Hepatocyte (in vitro differentiated cells): ENCODE results near the gene MEP1A. TPM values are rescaled to one million over a fixed set of nuclear protein-coding genes. Genes with fewer than 3 reads are reported as not detected.

Experiments
- DNase-seq: peaks from one replicate; pipeline ENCODE4 v3.0.0-alpha.2; 2016; ENCODE audit warnings: low spot score
- H2AFZ ChIP-seq: fragments of 200-600 bp; sonication (generic); 2 replicates; pipeline ENCODE4 v1.6.0; 2016; ENCODE audit warnings: antibody characterized with exemption, mild to moderate bottlenecking
- H3K27ac ChIP-seq: fragments of 200-600 bp; sonication (generic); 2 replicates; pipeline ENCODE4 v1.5.1; 2016; ENCODE audit warnings: mild to moderate bottlenecking
- H3K27me3 ChIP-seq: fragments of 200-600 bp; sonication (generic); 2 replicates; pipeline ENCODE4 v1.6.1; 2016
- H3K36me3 ChIP-seq: fragments of 200-600 bp; sonication (generic); replicated peaks from 2 replicates; pipeline ENCODE4 v1.5.1; 2016; ENCODE audit warnings: low read depth; ENCODE audit not compliant: insufficient read depth
- H3K4me1 ChIP-seq: fragments of 200-600 bp; sonication (generic); 2 replicates; pipeline ENCODE4 v1.5.1; 2016; ENCODE audit warnings: mild to moderate bottlenecking, moderate library complexity; ENCODE audit not compliant: insufficient read depth
- H3K4me2 ChIP-seq: fragments of 200-600 bp; sonication (generic); 2 replicates; pipeline ENCODE4 v1.6.0; 2016
- H3K4me3 ChIP-seq: fragments of 200-600 bp; sonication (generic); 2 replicates; pipeline ENCODE4 v1.5.1; 2016; ENCODE audit warnings: mild to moderate bottlenecking
- H3K79me2 ChIP-seq: fragments of 200-600 bp; sonication (generic); 2 replicates; pipeline ENCODE4 v1.6.0; 2017; ENCODE audit warnings: mild to moderate bottlenecking
- H3K9me2 ChIP-seq: fragments of 200-600 bp; sonication (generic); replicated peaks from 2 replicates; pipeline ENCODE4 v1.6.0; 2017; ENCODE audit warnings: mild to moderate bottlenecking; ENCODE audit not compliant: insufficient read depth
- H3K9me3 ChIP-seq: fragments of 200-600 bp; sonication (generic); 2 replicates; pipeline ENCODE4 v1.5.1; 2016; ENCODE audit warnings: low read depth, mild to moderate bottlenecking
- H4K20me1 ChIP-seq: fragments of 200-600 bp; sonication (generic); 2 replicates; pipeline ENCODE4 v1.6.0; 2016; ENCODE audit warnings: mild to moderate bottlenecking; ENCODE audit not compliant: insufficient read depth, poor library complexity, severe bottlenecking
- CTCF ChIP-seq: fragments of 200-600 bp; sonication (generic); IDR thresholded peaks from 2 replicates; pipeline ENCODE4 v1.5.1; 2016; ENCODE audit warnings: antibody characterized with exemption, mild to moderate bottlenecking; ENCODE audit not compliant: poor library complexity
- EZH2 ChIP-seq: fragments of 200-600 bp; sonication (generic); IDR thresholded peaks from 2 replicates; pipeline ENCODE4 v1.6.1; 2016; ENCODE audit warnings: antibody characterized with exemption, mild to moderate bottlenecking, borderline replicate concordance
- EZH2phosphoT487 ChIP-seq: fragments of 200-600 bp; sonication (generic); IDR thresholded peaks from one replicate; pipeline ENCODE4 v1.6.1; 2018; ENCODE audit warnings: antibody characterized with exemption, mild to moderate bottlenecking, low read depth, moderate library complexity; ENCODE audit not compliant: unreplicated experiment, severe bottlenecking
- WGBS: methylation state at CpG from one replicate; pipeline ENCODE4 v1.1.6; 2016; ENCODE audit warnings: low lambda C conversion rate; ENCODE audit errors: missing lambda C conversion rate; 5-methylcytosine and 5-hydroxymethylcytosine counted together
- polyA plus RNA-seq: library from polyadenylated mRNA; unstranded; fragments of >200 nt; fragmentation: Nextera tagmentation; extraction: Ambion mirVana; gene quantifications from 2 replicates; pipeline ENCODE4 v1.2.1, GENCODE V29; 2016
- total RNA-seq: library from RNA; depleted of rRNA; stranded (reverse); fragments of >200 nt; gene quantifications from 2 replicates; pipeline ENCODE4 v1.2.3, GENCODE V29; 2014

Gene MEP1A
- total and polyA plus RNA-seq, 2 experiments from 2014 or later: 62.8 to 94.2 TPM

- no peak overlapping the region for H3K4me2 ChIP-seq
- no peak overlapping the region for H2AFZ ChIP-seq
- no peaks in the 10 kb centered on the region for H3K4me1 ChIP-seq
- H3K4me3 ChIP-seq: no peak overlapping the region
- no peaks in the 10 kb centered on the region for H3K9me2 ChIP-seq
- no peaks in the 10 kb centered on the region for H3K27me3 ChIP-seq
- H3K79me2 ChIP-seq: no peaks in the 10 kb centered on the region
- no peaks in the 10 kb centered on the region for H3K9me3 ChIP-seq
- no peaks in the 10 kb centered on the region for H3K36me3 ChIP-seq
- no peaks in the 10 kb centered on the region for H4K20me1 ChIP-seq
- no peak overlapping the region for H3K27ac ChIP-seq
- DNase-seq: no peak
- WGBS: 70% methylated on average over 5 of the region's 5 CpGs
- TF ChIP-seq EZH2: no peak
- no peak for TF ChIP-seq CTCF
- TF ChIP-seq EZH2phosphoT487: no peak
Measured at GRCh38 chr6:46845126-46845525, 51.9 kb downstream of the MEP1A start.

- Histone ChIP-seq H3K27me3 (no peaks in the 10 kb centered on the region), H3K36me3 (no peaks in the 10 kb centered on the region), H3K27ac (peak overlapping the region; percentile 7), H3K4me1 (no peaks in the 10 kb centered on the region), H3K4me3 (no peak overlapping the region), H3K79me2 (no peaks in the 10 kb centered on the region), H3K4me2 (peak overlapping the region; percentile 68), H3K9me3 (no peaks in the 10 kb centered on the region), H4K20me1 (no peaks in the 10 kb centered on the region), H2AFZ (peak overlapping the region; percentile 18), H3K9me2 (no peaks in the 10 kb centered on the region)
- WGBS: 6% methylated on average over 25 of the region's 25 CpGs
- peak; percentile 93 for DNase-seq
- TF ChIP-seq CTCF (peak; percentile 99), EZH2phosphoT487 (no peak)
Measured at GRCh38 chr6:46848684-46849360, 55.6 kb downstream of the MEP1A start.

GRCh38 chr6:46849361-46849690, 56.1 kb downstream of the MEP1A start:
- no peak overlapping the region for H3K4me3 ChIP-seq
- 80% methylated on average over 5 of the region's 5 CpGs for WGBS
- no peak overlapping the region for H3K4me2 ChIP-seq

More at GRCh38 chr6:46849361-46849690, 56.1 kb downstream of the MEP1A start:
- H3K9me2 ChIP-seq: no peaks in the 10 kb centered on the region
- no peaks in the 10 kb centered on the region for H3K4me1 ChIP-seq
- H2AFZ ChIP-seq: no peak overlapping the region
- no peak for DNase-seq
- H3K36me3 ChIP-seq: no peaks in the 10 kb centered on the region
- H3K79me2 ChIP-seq: no peaks in the 10 kb centered on the region
- H4K20me1 ChIP-seq: no peaks in the 10 kb centered on the region
- H3K9me3 ChIP-seq: no peaks in the 10 kb centered on the region
- no peak overlapping the region for H3K27ac ChIP-seq
- TF ChIP-seq EZH2phosphoT487 (no peak), EZH2 (no peak), CTCF (no peak)
- no peaks in the 10 kb centered on the region for H3K27me3 ChIP-seq
